ENCODE data around the gene RNF8.
"Not testable (repeated sequence)": the region's sequence is repeated elsewhere in the genome, so short reads cannot be mapped to it uniquely, and the experiment has no call there.

The RNF8 gene

GRCh38 chr6:37332894-37333293 is 20.9 kb upstream of the RNF8 start:
- no peak overlapping the region for H3K27ac ChIP-seq (ENCODE audit: insufficient read depth in 1 of 2, low read depth in 1 of 2, low read length in 2 of 2, poor library complexity in 1 of 2, severe bottlenecking in 2 of 2)
- no CpG with 5 or more reads among the region's 1 CpG for WGBS (ENCODE audit: insufficient coverage)
- H3K4me3 ChIP-seq (ENCODE audit: control insufficient read depth in 1 of 7, extremely low read depth in 1 of 7, insufficient read depth in 4 of 7, low read depth in 2 of 7, low read length in 6 of 7) = no peak overlapping the region
- DNase-seq = no peak
- no peaks in the 10 kb centered on the region for H3K9me3 ChIP-seq (ENCODE audit: control extremely low read depth in 1 of 5, control insufficient read depth in 4 of 5, insufficient read depth in 2 of 5, low read depth in 1 of 5, low read length in 4 of 5)
- peaks cover 2 to 25% (median 21%) of the 10 kb centered on the region in 4 experiments for H3K36me3 ChIP-seq (ENCODE audit: control insufficient read depth in 4 of 4, insufficient read depth in 4 of 4, low read length in 3 of 4)
- POLR2A ChIA-PET = no interaction called here
- H3K4me1 ChIP-seq (ENCODE audit: control extremely low read depth in 1 of 4, control insufficient read depth in 4 of 4, insufficient read depth in 4 of 4, low read length in 3 of 4) = no peaks in the 10 kb centered on the region
- no peaks in the 10 kb centered on the region for H3K27me3 ChIP-seq (replicated peaks in 2 of 5; ENCODE audit: control insufficient read depth in 4 of 5, insufficient read depth in 5 of 5, low read length in 4 of 5)
- CTCF ChIA-PET = interaction anchor here (1.4 kb wide), 1 partner anchor 12 kb away, joined by 3 read pairs; no protein-coding TSS in a partner anchor

DNA sequence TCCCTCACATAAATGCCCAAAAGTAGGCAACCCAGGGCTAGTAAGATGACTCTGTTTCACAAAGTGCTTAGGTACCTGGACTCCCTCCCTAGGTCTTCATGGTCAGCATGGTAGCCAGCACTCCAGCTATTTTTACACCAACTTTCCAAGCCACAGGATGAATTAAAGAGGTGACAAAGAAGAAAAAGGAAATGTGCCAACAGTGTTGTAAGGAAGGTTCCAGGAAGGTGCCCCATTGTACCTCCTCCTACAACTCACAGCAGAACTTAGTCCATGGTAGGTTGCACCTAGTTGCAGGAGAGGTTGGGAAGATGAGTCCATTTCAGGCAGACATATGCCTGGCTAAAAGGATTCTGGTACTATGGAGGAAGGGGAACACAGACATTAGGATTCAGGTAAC is 19.7 kb upstream of the RNF8 start:
- Histone ChIP-seq H3K4me1 (ENCODE audit: control extremely low read depth in 1 of 4, control insufficient read depth in 4 of 4, insufficient read depth in 4 of 4, low read length in 3 of 4) (no peaks in the 10 kb centered on the region), H3K27me3 (replicated peaks in 2 of 5; ENCODE audit: control insufficient read depth in 4 of 5, insufficient read depth in 5 of 5, low read length in 4 of 5) (no peaks in the 10 kb centered on the region), H3K36me3 (ENCODE audit: control insufficient read depth in 4 of 4, insufficient read depth in 4 of 4, low read length in 3 of 4) (peaks cover 2 to 25% (median 21%) of the 10 kb centered on the region in 4 experiments), H3K27ac (ENCODE audit: insufficient read depth in 1 of 2, low read depth in 1 of 2, low read length in 2 of 2, poor library complexity in 1 of 2, severe bottlenecking in 2 of 2) (no peak overlapping the region), H3K9me3 (ENCODE audit: control extremely low read depth in 1 of 5, control insufficient read depth in 4 of 5, insufficient read depth in 2 of 5, low read depth in 1 of 5, low read length in 4 of 5) (no peaks in the 10 kb centered on the region), H3K4me3 (ENCODE audit: control insufficient read depth in 1 of 7, extremely low read depth in 1 of 7, insufficient read depth in 4 of 7, low read depth in 2 of 7, low read length in 6 of 7) (no peak overlapping the region)
- ChIA-PET POLR2A (no interaction called here), CTCF (interaction anchor here (1.1 to 1.4 kb wide), 2 partner anchors 14 to 15 kb away, joined by 3 to 4 read pairs; no protein-coding TSS in a partner anchor)
- no peak for DNase-seq

DNA sequence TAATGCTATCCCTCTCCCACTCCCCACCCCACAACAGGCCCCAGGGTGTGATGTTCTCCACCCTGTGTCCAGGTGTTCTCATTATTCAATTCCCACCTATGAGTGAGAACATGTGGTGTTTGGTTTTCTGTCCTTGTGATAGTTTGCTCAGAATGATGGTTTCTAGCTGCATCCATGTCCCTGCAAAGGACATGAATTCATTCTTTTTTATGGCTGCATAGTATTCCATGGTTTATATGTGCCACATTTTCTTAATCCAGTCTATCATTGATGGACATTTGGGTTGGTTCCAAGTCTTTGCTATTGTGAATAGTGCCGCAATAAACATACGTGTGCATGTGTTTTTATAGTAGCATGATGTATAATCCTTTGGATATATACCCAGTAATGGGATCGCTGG is 15.5 kb upstream of the RNF8 start:
- POLR2A ChIA-PET; CTCF ChIA-PET; H3K4me1 ChIP-seq (ENCODE audit: control extremely low read depth in 1 of 4, control insufficient read depth in 4 of 4, insufficient read depth in 4 of 4, low read length in 3 of 4); H3K27me3 ChIP-seq (replicated peaks in 2 of 5; ENCODE audit: control insufficient read depth in 4 of 5, insufficient read depth in 5 of 5, low read length in 4 of 5); H3K9me3 ChIP-seq (ENCODE audit: control extremely low read depth in 1 of 5, control insufficient read depth in 4 of 5, insufficient read depth in 2 of 5, low read depth in 1 of 5, low read length in 4 of 5); H3K36me3 ChIP-seq (ENCODE audit: control insufficient read depth in 4 of 4, insufficient read depth in 4 of 4, low read length in 3 of 4); H3K27ac ChIP-seq (ENCODE audit: insufficient read depth in 1 of 2, low read depth in 1 of 2, low read length in 2 of 2, poor library complexity in 1 of 2, severe bottlenecking in 2 of 2); H3K4me3 ChIP-seq (ENCODE audit: control insufficient read depth in 1 of 7, extremely low read depth in 1 of 7, insufficient read depth in 4 of 7, low read depth in 2 of 7, low read length in 6 of 7); DNase-seq: not testable (repeated sequence)
- WGBS (ENCODE audit: insufficient coverage) = 100% methylated on average over 1 of the region's 3 CpGs

DNA sequence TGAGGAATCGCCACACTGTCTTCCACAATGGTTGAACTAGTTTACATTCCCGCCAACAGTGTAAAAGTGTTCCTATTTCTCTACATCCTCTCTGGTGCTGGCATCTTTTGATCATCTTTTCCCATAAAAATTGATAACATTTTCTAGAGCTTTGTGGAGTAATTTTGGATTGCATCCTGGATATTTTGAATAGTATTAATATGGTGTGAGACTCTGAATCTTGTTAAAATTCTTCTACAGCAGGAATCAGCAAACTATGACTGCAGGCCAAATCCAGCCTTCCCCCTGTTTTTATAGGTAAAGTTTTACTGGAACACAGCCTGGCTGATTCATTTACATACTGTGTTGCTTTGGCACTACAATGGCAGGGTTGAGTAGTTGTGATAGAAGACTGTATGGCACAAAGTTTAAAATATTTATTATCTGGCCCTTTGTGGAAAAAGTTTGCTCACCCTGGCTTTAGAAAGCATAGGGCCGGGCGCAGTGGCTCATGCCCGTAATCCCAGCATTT is 15.0 kb upstream of the RNF8 start:
- Histone ChIP-seq H3K27ac (ENCODE audit: insufficient read depth in 1 of 2, low read depth in 1 of 2, low read length in 2 of 2, poor library complexity in 1 of 2, severe bottlenecking in 2 of 2) (no peak overlapping the region), H3K4me1 (ENCODE audit: control extremely low read depth in 1 of 4, control insufficient read depth in 4 of 4, insufficient read depth in 4 of 4, low read length in 3 of 4) (no peaks in the 10 kb centered on the region), H3K4me3 (ENCODE audit: control insufficient read depth in 1 of 7, extremely low read depth in 1 of 7, insufficient read depth in 4 of 7, low read depth in 2 of 7, low read length in 6 of 7) (no peak overlapping the region), H3K27me3 (replicated peaks in 2 of 5; ENCODE audit: control insufficient read depth in 4 of 5, insufficient read depth in 5 of 5, low read length in 4 of 5) (no peaks in the 10 kb centered on the region), H3K36me3 (ENCODE audit: control insufficient read depth in 4 of 4, insufficient read depth in 4 of 4, low read length in 3 of 4) (peaks cover 0 to 3% (median 0%) of the 10 kb centered on the region in 4 experiments), H3K9me3 (ENCODE audit: control extremely low read depth in 1 of 5, control insufficient read depth in 4 of 5, insufficient read depth in 2 of 5, low read depth in 1 of 5, low read length in 4 of 5) (no peaks in the 10 kb centered on the region)
- ChIA-PET POLR2A (no interaction called here), CTCF (interaction anchor here (2.1 kb wide), 1 partner anchor 13 kb away, joined by 13 read pairs; no protein-coding TSS in a partner anchor)
- 96% methylated on average over 4 of the region's 5 CpGs for WGBS (ENCODE audit: insufficient coverage)
- DNase-seq = no peak

DNA sequence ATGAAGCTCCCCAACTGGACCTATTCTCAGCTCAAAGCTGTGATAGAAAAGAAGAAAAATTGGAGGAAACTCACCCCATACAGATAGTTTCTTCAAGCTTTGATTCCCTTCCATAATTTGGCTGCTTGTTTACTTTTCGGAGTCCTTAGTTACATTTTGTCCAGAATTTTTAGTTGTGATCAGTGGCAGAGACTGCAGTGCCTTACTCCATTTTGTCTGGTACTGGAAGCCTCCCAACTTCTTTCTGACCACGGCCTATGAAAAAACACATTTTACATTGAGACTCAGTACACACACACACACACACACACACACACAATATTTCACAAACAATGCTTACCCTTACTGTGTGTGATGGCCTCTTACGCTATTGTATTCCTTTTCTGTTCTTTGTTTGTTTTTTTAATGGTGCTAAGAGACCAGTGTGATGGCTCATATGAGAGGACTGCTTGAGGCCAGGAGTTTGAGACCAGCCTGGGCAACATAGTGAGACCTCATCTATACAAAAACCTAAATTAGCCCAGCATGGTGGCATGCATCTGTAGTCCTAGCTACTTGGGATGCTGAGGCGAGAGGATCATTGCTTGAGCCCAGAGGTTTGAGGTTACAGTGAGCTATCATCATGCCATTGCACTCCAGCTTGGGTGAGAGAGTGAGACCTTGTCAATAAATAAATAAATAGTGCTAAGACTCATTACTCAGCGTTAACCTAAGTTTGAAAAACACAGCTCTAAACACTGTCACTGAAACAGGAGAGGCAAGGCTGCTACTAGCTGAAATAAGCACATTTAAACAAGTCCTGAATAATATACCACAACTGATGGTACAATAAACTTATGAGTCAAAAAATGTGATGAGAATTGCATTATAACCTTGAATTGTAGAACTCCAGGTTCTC is 13.8 kb upstream of the RNF8 start:
- WGBS (ENCODE audit: insufficient coverage) = 100% methylated on average over 1 of the region's 5 CpGs
- H3K27ac ChIP-seq (ENCODE audit: insufficient read depth in 1 of 2, low read depth in 1 of 2, low read length in 2 of 2, poor library complexity in 1 of 2, severe bottlenecking in 2 of 2) = no peak overlapping the region
- no peaks in the 10 kb centered on the region for H3K36me3 ChIP-seq (ENCODE audit: control insufficient read depth in 4 of 4, insufficient read depth in 4 of 4, low read length in 3 of 4)
- H3K4me3 ChIP-seq (ENCODE audit: control insufficient read depth in 1 of 7, extremely low read depth in 1 of 7, insufficient read depth in 4 of 7, low read depth in 2 of 7, low read length in 6 of 7) = no peak overlapping the region
- DNase-seq = no peak
- no peaks in the 10 kb centered on the region for H3K27me3 ChIP-seq (replicated peaks in 2 of 5; ENCODE audit: control insufficient read depth in 4 of 5, insufficient read depth in 5 of 5, low read length in 4 of 5)
- POLR2A ChIA-PET = no interaction called here
- H3K4me1 ChIP-seq (ENCODE audit: control extremely low read depth in 1 of 4, control insufficient read depth in 4 of 4, insufficient read depth in 4 of 4, low read length in 3 of 4) = no peaks in the 10 kb centered on the region
- H3K9me3 ChIP-seq (ENCODE audit: control extremely low read depth in 1 of 5, control insufficient read depth in 4 of 5, insufficient read depth in 2 of 5, low read depth in 1 of 5, low read length in 4 of 5) = no peaks in the 10 kb centered on the region
- CTCF ChIA-PET = interaction anchor here (0.7 to 2.1 kb wide), 2 partner anchors 14 to 891 kb away, joined by 3 to 13 read pairs; no protein-coding TSS in a partner anchor

GRCh38 chr6:37340639-37340943 is 13.2 kb upstream of the RNF8 start:
- WGBS (ENCODE audit: insufficient coverage) = 100% methylated on average over 4 of the region's 4 CpGs
- no peaks in the 10 kb centered on the region for H3K27me3 ChIP-seq (replicated peaks in 2 of 5; ENCODE audit: control insufficient read depth in 4 of 5, insufficient read depth in 5 of 5, low read length in 4 of 5)
- H3K4me1 ChIP-seq (ENCODE audit: control extremely low read depth in 1 of 4, control insufficient read depth in 4 of 4, insufficient read depth in 4 of 4, low read length in 3 of 4) = no peaks in the 10 kb centered on the region
- H3K27ac ChIP-seq (ENCODE audit: insufficient read depth in 1 of 2, low read depth in 1 of 2, low read length in 2 of 2, poor library complexity in 1 of 2, severe bottlenecking in 2 of 2) = no peak overlapping the region
- H3K9me3 ChIP-seq (ENCODE audit: control extremely low read depth in 1 of 5, control insufficient read depth in 4 of 5, insufficient read depth in 2 of 5, low read depth in 1 of 5, low read length in 4 of 5) = no peaks in the 10 kb centered on the region
- H3K4me3 ChIP-seq (ENCODE audit: control insufficient read depth in 1 of 7, extremely low read depth in 1 of 7, insufficient read depth in 4 of 7, low read depth in 2 of 7, low read length in 6 of 7) = no peak overlapping the region
- no peak for DNase-seq
- ChIA-PET POLR2A (no interaction called here), CTCF (interaction anchor here (2.1 kb wide), 1 partner anchor 15 kb away, joined by 13 read pairs; no protein-coding TSS in a partner anchor)
- no peaks in the 10 kb centered on the region for H3K36me3 ChIP-seq (ENCODE audit: control insufficient read depth in 4 of 4, insufficient read depth in 4 of 4, low read length in 3 of 4)

DNA sequence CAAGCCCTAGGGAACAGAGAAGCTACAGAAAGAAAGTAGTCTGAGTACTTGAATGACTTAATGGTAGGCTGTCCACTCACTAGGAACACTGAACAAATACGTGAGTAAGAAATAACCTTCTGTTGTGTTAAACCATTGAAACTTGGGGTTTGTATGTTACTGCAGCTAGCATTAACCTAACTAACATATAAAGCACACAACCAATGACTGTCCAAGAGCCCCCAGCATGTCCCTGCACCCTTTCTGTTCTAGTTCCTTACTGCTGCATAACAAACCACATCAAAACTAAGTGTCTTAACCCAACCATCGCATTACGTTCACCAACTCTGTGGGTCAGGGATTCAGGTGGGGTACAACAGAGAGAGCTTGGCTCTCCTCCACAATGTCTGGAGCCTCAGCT is 10.5 kb upstream of the RNF8 start:
- 100% methylated on average over 2 of the region's 3 CpGs for WGBS (ENCODE audit: insufficient coverage)
- H3K36me3 ChIP-seq (ENCODE audit: control insufficient read depth in 4 of 4, insufficient read depth in 4 of 4, low read length in 3 of 4) = no peaks in the 10 kb centered on the region
- H3K27me3 ChIP-seq (replicated peaks in 2 of 5; ENCODE audit: control insufficient read depth in 4 of 5, insufficient read depth in 5 of 5, low read length in 4 of 5) = no peaks in the 10 kb centered on the region
- no peaks in the 10 kb centered on the region for H3K4me1 ChIP-seq (ENCODE audit: control extremely low read depth in 1 of 4, control insufficient read depth in 4 of 4, insufficient read depth in 4 of 4, low read length in 3 of 4)
- no peak for DNase-seq
- H3K9me3 ChIP-seq (ENCODE audit: control extremely low read depth in 1 of 5, control insufficient read depth in 4 of 5, insufficient read depth in 2 of 5, low read depth in 1 of 5, low read length in 4 of 5) = no peaks in the 10 kb centered on the region
- no peak overlapping the region for H3K4me3 ChIP-seq (ENCODE audit: control insufficient read depth in 1 of 7, extremely low read depth in 1 of 7, insufficient read depth in 4 of 7, low read depth in 2 of 7, low read length in 6 of 7)
- ChIA-PET CTCF (interaction anchor here (1.7 kb wide), 1 partner anchor 39 kb away, joined by 5 read pairs; no protein-coding TSS in a partner anchor), POLR2A (no interaction called here)
- no peak overlapping the region for H3K27ac ChIP-seq (ENCODE audit: insufficient read depth in 1 of 2, low read depth in 1 of 2, low read length in 2 of 2, poor library complexity in 1 of 2, severe bottlenecking in 2 of 2)
